Sciatic nerve (tissue), 2 donors: ENCODE data around the gene GSK3B. TPM values are rescaled to one million over a fixed set of nuclear protein-coding genes. Genes with fewer than 3 reads are reported as not detected.

ENCODE experiments used
- ATAC-seq: fragments of 200-7000 bp; cut with Tn5 transposase; one replicate; pipeline ENCODE4 v1.9.1; 2020; ENCODE audit warnings: mild to moderate bottlenecking, moderate library complexity
- DNase-seq: peaks from one replicate; pipeline ENCODE4 v3.0.0-alpha.2; 2020; ENCODE audit warnings: low spot score
- intact Hi-C: fragments of 100-400 bp; cut with DNase I; formaldehyde crosslinking; loops from one replicate; pipeline ENCODE4 v1.14.2; 2022
- total RNA-seq: library from RNA; stranded (reverse); fragmentation: NEBNext Ultra II Directional; extraction: Animal tissue kit (Norgen Biotek cat#: 25700); gene quantifications from one replicate; pipeline ENCODE4 v1.2.1, GENCODE V29; 2021
- donor health status: DM: no; HTN: no; CAD: no.
- donor health status: DM: no; HTN: no; CAD: no.

GSK3B gene
- total RNA-seq, 1 donor from 2014 or later = 33.6 TPM

- ATAC-seq = no peak
Measured at GRCh38 chr3:119778176-119778575, 316.1 kb downstream of the GSK3B start.

GRCh38 chr3:119776304-119776703 lies 317.9 kb downstream of the GSK3B start:
- DNase-seq (no peak), ATAC-seq (no peak)
- intact Hi-C loops = no loop called here

More at GRCh38 chr3:119778176-119778575, 316.1 kb downstream of the GSK3B start:
- no peak for DNase-seq
- intact Hi-C loops = no loop called here

- ATAC-seq = no peak
- no peak for DNase-seq
- intact Hi-C loops = no loop called here
Measured at GRCh38 chr3:119774444-119774843, 319.8 kb downstream of the GSK3B start.

Other genes with a start within 250 kb of the GSK3B start
- 0.98 TPM for gene GPR156, start 190.8 kb upstream of the GSK3B start, total RNA-seq